Tibial nerve (tissue), 4 donors: ENCODE results near the gene BGLAP. TPM values are rescaled to one million over a fixed set of nuclear protein-coding genes. Genes with fewer than 3 reads are reported as not detected.

Experiments used
- small RNA-seq: library from RNA; depleted of rRNA; stranded (forward); fragments of <200 nt; gene quantifications from one replicate; pipeline ENCODE3, GENCODE V24; 2016
- total RNA-seq, 4 donors: library from RNA; depleted of rRNA; stranded (reverse); fragments of >200 nt; gene quantifications; one replicate each; pipeline ENCODE4 v1.1.0, GENCODE V29; 2016

BGLAP gene
- total RNA-seq, 4 donors from 2014 or later = 2.1 to 5.2 (median 2.7) TPM; not detected in 1

Small RNAs within 50 kb of the gene (small RNA-seq; reads per million reads assigned to genes)
- gene RF00568 = not detected

Other genes with a start within 250 kb of the BGLAP start
- gene SSR2, start 221.2 kb upstream of the BGLAP start, total RNA-seq = 100 to 1,000 TPM; 172 to 236 (median 212) TPM
- gene UBQLN4, start 188.4 kb upstream of the BGLAP start, total RNA-seq = 10 to 100 TPM; 19.5 to 32.1 (median 22.8) TPM
- gene LAMTOR2, start 187.4 kb upstream of the BGLAP start, total RNA-seq = 10 to 100 TPM; 32.6 to 51.8 (median 47.8) TPM
- gene RAB25, start 181.0 kb upstream of the BGLAP start, total RNA-seq = not detected
- 1 to 10 TPM in 1 of 4 donors, under 1 TPM in 3; under 0.01 to 1.2 (median 0.43) TPM for gene MEX3A, start 159.7 kb upstream of the BGLAP start, total RNA-seq
- gene LMNA, start 127.5 kb upstream of the BGLAP start, total RNA-seq = 100 to 1,000 TPM; 371 to 501 (median 419) TPM
- 1 to 10 TPM; 1.8 to 4.6 (median 3.5) TPM for gene SEMA4A, start 88.6 kb upstream of the BGLAP start, total RNA-seq
- 10 to 100 TPM in 3 of 4 donors, 1 to 10 TPM in 1; 9.4 to 25.5 (median 13.6) TPM for gene SLC25A44, start 48.1 kb upstream of the BGLAP start, total RNA-seq
- gene PMF1, start 29.2 kb upstream of the BGLAP start, total RNA-seq = 10 to 100 TPM; 41.7 to 67.1 (median 49.1) TPM
- gene PAQR6, start 5.9 kb downstream of the BGLAP start, total RNA-seq = 10 to 100 TPM; 26.4 to 44.6 (median 31.2) TPM
- 10 to 100 TPM; 58.0 to 85.8 (median 67.5) TPM for gene SMG5, start 40.6 kb downstream of the BGLAP start, total RNA-seq
- 1 to 10 TPM; 1.7 to 4.5 (median 3.1) TPM for gene TMEM79, start 42.1 kb downstream of the BGLAP start, total RNA-seq
- 10 to 100 TPM; 30.8 to 45.9 (median 42.1) TPM for gene GLMP, start 53.5 kb downstream of the BGLAP start, total RNA-seq
- gene VHLL, start 57.1 kb downstream of the BGLAP start, total RNA-seq = not detected
- 100 to 1,000 TPM; 113 to 175 (median 137) TPM for gene CCT3, start 96.1 kb downstream of the BGLAP start, total RNA-seq
- not detected for gene TSACC, start 96.3 kb downstream of the BGLAP start, total RNA-seq
- gene RHBG, start 127.0 kb downstream of the BGLAP start, total RNA-seq = not detected